Amniotic stem cell (primary cell): ENCODE measurements around the gene NRXN2.
"Not testable (repeated sequence)": the region's sequence is repeated elsewhere in the genome, so short reads cannot be mapped to it uniquely, and the experiment has no call there.

Experiments
- DNase-seq: peaks from one replicate; lab custom pipeline; 2025; lab: John Stamatoyannopoulos, UW

NRXN2 gene

GRCh38 chr11:64721359-64721699 is 1.7 kb downstream of the NRXN2 start:
- no peak for DNase-seq

- DNase-seq, result no peak
These were observed 2.2 kb downstream of the NRXN2 start for GRCh38 chr11:64720640-64721358.

GRCh38 chr11:64720167-64720566 is 2.8 kb downstream of the NRXN2 start:
- no peak for DNase-seq

GRCh38 chr11:64719406-64719805 is 3.6 kb downstream of the NRXN2 start:
- DNase-seq, result no peak

GRCh38 chr11:64718780-64719124 is 4.2 kb downstream of the NRXN2 start:
- DNase-seq, result no peak

- DNase-seq, result no peak
These were observed 4.8 kb downstream of the NRXN2 start for GRCh38 chr11:64718084-64718779.

- no peak for DNase-seq
These were observed 5.8 kb downstream of the NRXN2 start for GRCh38 chr11:64717268-64717578.

GRCh38 chr11:64716473-64717267 is 6.3 kb downstream of the NRXN2 start:
- no peak for DNase-seq

- DNase-seq, result no peak
These were observed 7.1 kb downstream of the NRXN2 start for GRCh38 chr11:64715756-64716472.

GRCh38 chr11:64715110-64715509 is 7.9 kb downstream of the NRXN2 start:
- DNase-seq, result no peak

- DNase-seq, result no peak
These were observed 8.3 kb downstream of the NRXN2 start for GRCh38 chr11:64714666-64715065.

GRCh38 chr11:64713781-64714363 is 9.1 kb downstream of the NRXN2 start:
- DNase-seq, result no peak

- no peak for DNase-seq
These were observed 9.8 kb downstream of the NRXN2 start for GRCh38 chr11:64713016-64713707.

- no peak for DNase-seq
These were observed 10.5 kb downstream of the NRXN2 start for GRCh38 chr11:64712430-64713015.

- DNase-seq, result no peak
These were observed 11.0 kb downstream of the NRXN2 start for GRCh38 chr11:64711956-64712362.

- DNase-seq, result no peak
These were observed 11.7 kb downstream of the NRXN2 start for GRCh38 chr11:64711138-64711955.

- DNase-seq, result no peak
These were observed 12.4 kb downstream of the NRXN2 start for GRCh38 chr11:64710418-64711137.

- no peak for DNase-seq
These were observed 17.5 kb downstream of the NRXN2 start for GRCh38 chr11:64705501-64705900.

- DNase-seq, result no peak
These were observed 19.9 kb downstream of the NRXN2 start for GRCh38 chr11:64703048-64703447.

GRCh38 chr11:64701956-64702355 is 21.0 kb downstream of the NRXN2 start:
- DNase-seq, result not testable (repeated sequence)
